GM19455 (cell line): Measurements from ENCODE around the gene DYNLL1.
"Not testable (repeated sequence)": the region's sequence is repeated elsewhere in the genome, so short reads cannot be mapped to it uniquely, and the experiment has no call there.

Experiments used
- ATAC-seq: cut with Tn5 transposase; IDR thresholded peaks from one replicate; pipeline ENCODE4 v1.9.1; 2021; ENCODE audit not compliant: unreplicated experiment

DYNLL1 gene

GRCh38 chr12:120495731-120496412 lies at the start of gene DYNLL1:
Gene DYNLL1, plus strand, starts transcription at chr12:120496113. Its CDS starts 309 bp downstream, at chr12:120496422.
- peak; percentile 90 for ATAC-seq

GRCh38 chr12:120446844-120447178 lies 49.1 kb upstream of the DYNLL1 start:
- not testable (repeated sequence) for ATAC-seq

- no peak for ATAC-seq
Observed at GRCh38 chr12:120447992-120448391, 47.9 kb upstream of the DYNLL1 start.

GRCh38 chr12:120452524-120452923 lies 43.4 kb upstream of the DYNLL1 start:
- not testable (repeated sequence) for ATAC-seq

GRCh38 chr12:120453060-120453750 lies 42.7 kb upstream of the DYNLL1 start:
- no peak for ATAC-seq

GRCh38 chr12:120453977-120454376 lies 41.9 kb upstream of the DYNLL1 start:
- ATAC-seq, result no peak

GRCh38 chr12:120455302-120455701 lies 40.6 kb upstream of the DYNLL1 start:
- no peak for ATAC-seq

GRCh38 chr12:120457133-120457532 lies 38.8 kb upstream of the DYNLL1 start:
- ATAC-seq, result no peak

GRCh38 chr12:120460157-120460556 lies 35.8 kb upstream of the DYNLL1 start:
- no peak for ATAC-seq

GRCh38 chr12:120462099-120462640 lies 33.7 kb upstream of the DYNLL1 start:
- no peak for ATAC-seq

- no peak for ATAC-seq
Observed at GRCh38 chr12:120463712-120464111, 32.2 kb upstream of the DYNLL1 start.

GRCh38 chr12:120465756-120466155 lies 30.2 kb upstream of the DYNLL1 start:
- ATAC-seq, result no peak

- no peak for ATAC-seq
Observed at GRCh38 chr12:120466560-120467315, 29.2 kb upstream of the DYNLL1 start.

- ATAC-seq, result no peak
Observed at GRCh38 chr12:120467439-120467838, 28.5 kb upstream of the DYNLL1 start.

GRCh38 chr12:120468325-120468820 lies 27.5 kb upstream of the DYNLL1 start:
- ATAC-seq, result no peak

GRCh38 chr12:120468821-120469449 lies 27.0 kb upstream of the DYNLL1 start:
- ATAC-seq, result peak; percentile 30

- peak; percentile 85 for ATAC-seq
Observed at GRCh38 chr12:120469450-120470149, 26.3 kb upstream of the DYNLL1 start, which contains the start of gene SRSF9. Gene SRSF9, minus strand, starts transcription at chr12:120469748. Its CDS starts 139 bp downstream, at chr12:120469609.

GRCh38 chr12:120470150-120470784 lies 25.6 kb upstream of the DYNLL1 start:
- peak; percentile 20 for ATAC-seq

- no peak for ATAC-seq
Observed at GRCh38 chr12:120472521-120472920, 23.4 kb upstream of the DYNLL1 start.
